Left ventricle myocardium inferior (tissue), 1 donor: Measurements from ENCODE around the gene DRD1. TPM values are rescaled to one million over a fixed set of nuclear protein-coding genes. Genes with fewer than 3 reads are reported as not detected.

Experiments used
- DNase-seq: peaks from one replicate; pipeline ENCODE4 v3.0.0-alpha.2; 2020
- H3K27ac ChIP-seq: fragments of 200-600 bp; replicated peaks from 2 replicates; pipeline ENCODE4 v1.8.0; 2021
- H3K27me3 ChIP-seq: fragments of 200-600 bp; 2 replicates; pipeline ENCODE4 v1.8.0; 2021; ENCODE audit warnings: low read depth
- H3K36me3 ChIP-seq: fragments of 200-600 bp; 2 replicates; pipeline ENCODE4 v1.8.0; 2021
- H3K4me1 ChIP-seq: fragments of 200-600 bp; 2 replicates; pipeline ENCODE4 v1.8.0; 2021
- H3K4me3 ChIP-seq: fragments of 200-600 bp; 2 replicates; pipeline ENCODE4 v1.8.0; 2021; ENCODE audit warnings: mild to moderate bottlenecking, moderate library complexity
- H3K9me3 ChIP-seq: fragments of 200-600 bp; replicated peaks from 2 replicates; pipeline ENCODE4 v1.8.0; 2021
- intact Hi-C: fragments of 100-400 bp; cut with micrococcal nuclease; formaldehyde crosslinking; loops from one replicate; pipeline ENCODE4 v1.11.0; 2022
- total RNA-seq: library from RNA; stranded (reverse); fragmentation: NEBNext Ultra II Directional; extraction: Animal tissue kit (Norgen Biotek cat#: 25700); gene quantifications from one replicate; pipeline ENCODE4 v1.2.1, GENCODE V29; 2021
- TF ChIP-seq, protein P1 (sequence below): fragments of 200-600 bp; IDR thresholded peaks from 2 replicates; pipeline ENCODE4 v1.8.0; 2021; ENCODE audit warnings: antibody characterized with exemption, mild to moderate bottlenecking, borderline replicate concordance
- donor health status: DM: no; HTN: yes; CAD: no; lungs with severe emphysema.

DRD1 gene
- total RNA-seq, 1 donor from 2014 or later = not detected

DNA sequence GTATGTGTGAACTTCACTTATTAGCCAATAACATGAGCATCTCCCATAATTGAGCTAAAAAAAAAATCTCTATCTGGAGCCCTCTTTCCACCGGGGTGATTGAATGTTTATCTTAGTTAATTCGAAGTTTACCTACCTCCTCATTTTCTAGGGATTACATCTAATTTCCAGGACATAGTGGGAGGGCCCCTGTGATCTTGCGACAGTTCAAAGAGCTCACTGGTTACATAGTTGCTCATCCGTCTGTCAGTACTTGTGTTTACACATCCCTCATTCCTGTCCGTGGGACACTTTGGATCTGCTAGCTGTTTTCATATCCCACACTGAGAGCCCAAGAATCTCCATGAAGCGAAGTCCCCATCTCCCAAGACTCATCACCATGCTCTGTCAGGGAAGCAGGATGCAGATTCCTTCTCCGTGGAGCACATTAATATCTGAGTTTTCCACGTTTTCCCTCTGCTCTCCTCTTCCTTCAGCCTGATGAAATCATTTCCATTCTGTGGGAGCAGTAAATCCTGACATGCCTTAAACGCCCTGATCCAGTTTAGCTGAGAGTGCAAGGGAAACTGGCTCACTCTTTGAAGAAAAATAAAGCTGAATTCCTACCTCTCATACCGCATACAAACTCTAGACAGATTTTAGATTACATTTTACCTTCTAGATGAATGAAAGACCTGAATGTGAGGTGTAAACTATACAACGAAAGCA lies 24.2 kb upstream of the DRD1 start:
- intact Hi-C loops = no loop called here

DNA sequence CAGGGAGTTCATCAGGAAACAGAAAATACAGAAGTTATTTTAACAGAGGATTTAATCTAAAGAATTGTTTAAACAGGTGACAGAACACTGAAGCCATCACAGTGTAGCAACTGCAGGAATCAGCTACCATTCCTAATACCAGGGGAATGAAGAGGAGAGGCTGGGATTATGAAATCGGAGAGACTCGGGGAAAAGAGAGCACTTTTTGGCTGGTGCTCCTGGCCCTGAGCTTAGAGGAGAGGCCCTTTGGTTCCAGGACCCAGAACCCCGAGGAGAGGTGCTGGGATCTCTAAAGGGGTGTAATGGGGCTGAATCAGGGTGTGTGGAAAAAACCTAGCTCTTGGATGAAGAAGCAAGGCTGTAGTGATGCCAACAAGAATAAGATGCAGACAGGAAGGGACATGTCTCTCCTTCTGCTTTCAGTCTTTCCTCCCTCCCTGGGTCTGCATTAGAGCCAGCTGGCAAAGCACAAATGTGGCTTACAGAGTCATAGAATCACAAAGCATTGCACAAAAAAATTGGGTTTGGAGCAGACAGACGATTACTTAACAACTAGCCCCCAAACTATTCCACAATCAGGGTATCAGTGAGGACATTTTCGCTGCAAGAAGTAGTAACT lies 22.8 kb upstream of the DRD1 start:
- intact Hi-C loops = no loop called here
- DNase-seq = peak; percentile 46
- H3K27me3 ChIP-seq = peaks cover 34% of the 10 kb centered on the region

More for the DNA sequence above, 24.2 kb upstream of the DRD1 start:
- TF ChIP-seq, protein P1, sequence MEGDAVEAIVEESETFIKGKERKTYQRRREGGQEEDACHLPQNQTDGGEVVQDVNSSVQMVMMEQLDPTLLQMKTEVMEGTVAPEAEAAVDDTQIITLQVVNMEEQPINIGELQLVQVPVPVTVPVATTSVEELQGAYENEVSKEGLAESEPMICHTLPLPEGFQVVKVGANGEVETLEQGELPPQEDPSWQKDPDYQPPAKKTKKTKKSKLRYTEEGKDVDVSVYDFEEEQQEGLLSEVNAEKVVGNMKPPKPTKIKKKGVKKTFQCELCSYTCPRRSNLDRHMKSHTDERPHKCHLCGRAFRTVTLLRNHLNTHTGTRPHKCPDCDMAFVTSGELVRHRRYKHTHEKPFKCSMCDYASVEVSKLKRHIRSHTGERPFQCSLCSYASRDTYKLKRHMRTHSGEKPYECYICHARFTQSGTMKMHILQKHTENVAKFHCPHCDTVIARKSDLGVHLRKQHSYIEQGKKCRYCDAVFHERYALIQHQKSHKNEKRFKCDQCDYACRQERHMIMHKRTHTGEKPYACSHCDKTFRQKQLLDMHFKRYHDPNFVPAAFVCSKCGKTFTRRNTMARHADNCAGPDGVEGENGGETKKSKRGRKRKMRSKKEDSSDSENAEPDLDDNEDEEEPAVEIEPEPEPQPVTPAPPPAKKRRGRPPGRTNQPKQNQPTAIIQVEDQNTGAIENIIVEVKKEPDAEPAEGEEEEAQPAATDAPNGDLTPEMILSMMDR = no peak
- no peak for DNase-seq
- H3K9me3 ChIP-seq = no peaks in the 10 kb centered on the region
- H3K27ac ChIP-seq = no peak overlapping the region
- no peaks in the 10 kb centered on the region for H3K36me3 ChIP-seq
- H3K4me1 ChIP-seq = no peaks in the 10 kb centered on the region
- H3K4me3 ChIP-seq = no peak overlapping the region
- peaks cover 30% of the 10 kb centered on the region for H3K27me3 ChIP-seq

DNA sequence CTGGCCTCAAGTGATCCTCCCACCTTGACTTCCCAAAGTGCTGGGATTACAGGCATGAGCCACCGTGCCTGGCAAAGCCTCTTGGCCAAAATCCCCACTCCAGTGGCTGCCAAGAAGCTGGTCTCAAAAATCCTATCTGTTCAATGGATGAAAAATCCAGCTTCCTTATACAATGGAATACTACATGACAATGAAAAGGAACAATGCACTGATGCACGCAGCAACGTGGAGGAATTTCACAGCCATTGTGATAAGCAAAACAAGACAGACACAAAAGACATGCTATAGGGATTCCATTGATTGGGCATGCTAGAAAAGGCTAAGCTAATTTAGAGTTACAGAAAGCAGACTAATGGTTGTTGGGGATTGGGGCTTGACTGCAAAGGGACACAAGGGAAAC lies 21.3 kb upstream of the DRD1 start:
- intact Hi-C loops = no loop called here
- Histone ChIP-seq H3K36me3 (no peaks in the 10 kb centered on the region), H3K4me1 (no peaks in the 10 kb centered on the region), H3K4me3 (no peak overlapping the region), H3K9me3 (peaks cover 5% of the 10 kb centered on the region), H3K27me3 (peaks cover 38% of the 10 kb centered on the region), H3K27ac (no peak overlapping the region)
- TF ChIP-seq, protein P1 = no peak
- DNase-seq = no peak

More for the DNA sequence above, 22.8 kb upstream of the DRD1 start:
- TF ChIP-seq, protein P1 = no peak
- H3K9me3 ChIP-seq = peaks cover 5% of the 10 kb centered on the region
- no peaks in the 10 kb centered on the region for H3K36me3 ChIP-seq
- H3K27ac ChIP-seq = peak overlapping the region; percentile 60
- no peaks in the 10 kb centered on the region for H3K4me1 ChIP-seq
- no peak overlapping the region for H3K4me3 ChIP-seq

DNA sequence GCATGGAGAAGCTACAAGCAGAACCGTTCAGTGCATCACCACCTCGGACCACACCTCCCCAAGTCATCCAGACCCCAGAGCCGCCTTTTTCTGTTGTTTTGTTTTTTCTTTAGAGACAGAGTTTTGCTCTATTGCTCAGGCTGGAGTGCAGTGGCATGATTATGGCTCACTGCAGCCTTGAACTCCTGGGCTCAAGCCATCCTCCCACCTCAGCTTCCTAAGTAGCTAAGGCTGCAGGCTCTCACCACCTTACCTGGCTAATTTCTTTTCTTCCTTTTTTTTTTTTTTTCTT lies 20.9 kb upstream of the DRD1 start:
- intact Hi-C loops = no loop called here
- H3K9me3 ChIP-seq = peaks cover 5% of the 10 kb centered on the region
- DNase-seq = no peak

DNA sequence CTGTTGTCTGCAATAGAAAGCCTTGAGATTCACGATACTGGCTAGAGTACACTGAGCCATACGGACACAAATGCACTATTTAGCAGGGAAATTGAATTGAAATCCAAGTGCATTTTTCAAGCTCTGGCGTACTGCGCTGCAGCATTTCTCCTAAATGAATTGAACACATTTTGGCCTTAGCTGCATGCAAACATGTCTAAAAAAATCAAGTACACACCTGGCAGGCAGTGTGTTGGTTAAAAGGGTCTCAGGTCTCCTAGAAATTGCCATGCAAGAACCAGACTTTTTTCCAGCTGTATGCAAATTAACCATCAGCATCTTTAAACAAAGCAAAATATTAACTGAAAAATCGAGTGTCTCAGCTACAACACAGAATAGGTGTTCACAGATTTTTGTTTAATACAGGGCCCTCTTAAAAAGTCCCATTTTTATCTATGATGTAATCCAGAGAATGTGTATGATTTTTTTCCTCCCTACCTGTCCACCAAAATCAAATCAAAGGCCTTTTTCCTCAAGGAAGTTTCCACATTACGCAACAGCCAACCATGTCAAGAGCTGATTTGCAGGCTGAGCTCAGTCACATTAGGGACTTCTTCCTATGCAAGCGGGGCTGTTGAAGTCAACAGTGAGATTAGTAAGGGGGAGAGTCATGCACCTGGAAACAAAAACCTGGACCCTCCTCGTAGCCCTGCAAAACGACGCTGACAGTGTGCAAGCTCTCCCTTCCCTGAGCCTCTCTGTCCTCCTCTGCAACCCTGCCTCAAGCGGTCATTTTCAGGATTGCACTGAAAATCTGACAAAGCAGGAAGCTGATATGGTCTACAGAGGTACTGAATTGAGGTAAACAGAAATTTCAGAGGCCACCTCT lies 20.3 kb upstream of the DRD1 start:
- intact Hi-C loops = no loop called here
- peaks cover 5% of the 10 kb centered on the region for H3K9me3 ChIP-seq
- H3K36me3 ChIP-seq = no peaks in the 10 kb centered on the region
- peaks cover 38% of the 10 kb centered on the region for H3K27me3 ChIP-seq
- H3K4me3 ChIP-seq = no peak overlapping the region
- no peak for DNase-seq
- TF ChIP-seq, protein P1 = peak; percentile 79
- H3K27ac ChIP-seq = no peak overlapping the region
- H3K4me1 ChIP-seq = no peaks in the 10 kb centered on the region

More for the DNA sequence above, 20.9 kb upstream of the DRD1 start:
- no peak overlapping the region for H3K4me3 ChIP-seq
- H3K4me1 ChIP-seq = no peaks in the 10 kb centered on the region
- H3K27ac ChIP-seq = no peak overlapping the region
- H3K27me3 ChIP-seq = peaks cover 38% of the 10 kb centered on the region
- no peaks in the 10 kb centered on the region for H3K36me3 ChIP-seq
- TF ChIP-seq, protein P1 = no peak
